OCI-LY7 (cell line): ENCODE data around the gene ZNF497. TPM values are rescaled to one million over a fixed set of nuclear protein-coding genes. Genes with fewer than 3 reads are reported as not detected.
A peak's percentile ranks its signal among the peaks of the same experiment; 100 is the strongest.

Experiments used
- BruUV-seq: library from RNA; stranded (reverse); fragments of 400-500 nt; replicated peaks from 2 replicates; lab custom pipeline; 2021; lab: Mats Ljungman, UMichigan
- CTCF ChIA-PET: fragments of 300-600 bp; sonication (Branson Sonifier 250); formaldehyde crosslinking; loops from one replicate; lab custom pipeline; 2022; ENCODE audit warnings: antibody characterized with exemption; ENCODE audit not compliant: unreplicated experiment; lab: Charles Lee
- POLR2A ChIA-PET: fragments of 300-600 bp; sonication (Branson Sonifier 250); formaldehyde crosslinking; loops from one replicate; lab custom pipeline; 2022; ENCODE audit warnings: antibody characterized with exemption; lab: Charles Lee
- DNase-seq: peaks from one replicate; pipeline ENCODE4 v3.0.0-alpha.2; 2015; ENCODE audit warnings: low spot score
- H2AFZ ChIP-seq: fragments of 200-600 bp; sonication (generic), shearing (Covaris generic); 2 replicates; pipeline ENCODE4 v1.6.1; 2014; ENCODE audit warnings: mild to moderate bottlenecking, antibody characterized with exemption, low read length, moderate library complexity
- H3K27ac ChIP-seq: fragments of 200-600 bp; sonication (generic); 2 replicates; pipeline ENCODE4 v1.5.1; 2014; ENCODE audit warnings: mixed run types, low read depth, mild to moderate bottlenecking, moderate library complexity, low read length, inconsistent platforms; ENCODE audit not compliant: poor library complexity, severe bottlenecking
- H3K36me3 ChIP-seq: fragments of 200-600 bp; sonication (generic); 2 replicates; pipeline ENCODE4 v1.6.1; 2014; ENCODE audit warnings: mild to moderate bottlenecking, antibody characterized with exemption, low read length, moderate library complexity, mixed read lengths; ENCODE audit not compliant: insufficient read depth
- H3K4me1 ChIP-seq: fragments of 200-600 bp; sonication (generic); 2 replicates; pipeline ENCODE4 v1.5.1; 2014; ENCODE audit warnings: mild to moderate bottlenecking, low read length; ENCODE audit not compliant: insufficient read depth, poor library complexity, severe bottlenecking
- H3K4me2 ChIP-seq: fragments of 200-600 bp; sonication (generic); 2 replicates; pipeline ENCODE4 v1.6.1; 2014; ENCODE audit warnings: mild to moderate bottlenecking, low read length
- H3K4me3 ChIP-seq: fragments of 200-600 bp; sonication (generic); 2 replicates; pipeline ENCODE4 v1.5.1; 2014; ENCODE audit warnings: mild to moderate bottlenecking, low read depth, low read length; ENCODE audit not compliant: poor library complexity, severe bottlenecking
- H3K79me2 ChIP-seq: fragments of 200-600 bp; sonication (generic); 2 replicates; pipeline ENCODE4 v1.6.1; 2016; ENCODE audit warnings: low read depth, mild to moderate bottlenecking, low read length, moderate library complexity, mixed read lengths; ENCODE audit not compliant: insufficient read depth
- H3K9me2 ChIP-seq: fragments of 200-600 bp; sonication (generic); 2 replicates; pipeline ENCODE4 v1.6.1; 2016; ENCODE audit warnings: mild to moderate bottlenecking, low read length, mixed read lengths; ENCODE audit not compliant: insufficient read depth
- H3K9me3 ChIP-seq: fragments of 200-600 bp; sonication (generic); 2 replicates; pipeline ENCODE4 v1.6.1; 2014; ENCODE audit warnings: mild to moderate bottlenecking, mixed run types, low read length, mixed read lengths
- H4K20me1 ChIP-seq: fragments of 200-600 bp; sonication (generic); 2 replicates; pipeline ENCODE4 v1.6.1; 2014; ENCODE audit warnings: mild to moderate bottlenecking, antibody characterized with exemption, low read length, moderate library complexity, mixed read lengths; ENCODE audit not compliant: insufficient read depth
- EZH2phosphoT487 ChIP-seq: fragments of 200-600 bp; sonication (generic); IDR thresholded peaks from 2 replicates; pipeline ENCODE4 v1.6.1; 2018; ENCODE audit warnings: low read depth, borderline replicate concordance, mild to moderate bottlenecking, mixed run types, antibody characterized with exemption, low read length, moderate library complexity, mixed read lengths
- intact Hi-C: fragments of 100-400 bp; cut with micrococcal nuclease; formaldehyde crosslinking; loops from one replicate; pipeline ENCODE4 v1.10.0; 2022; ENCODE audit not compliant: unreplicated experiment
- total RNA-seq, 2 experiments: library from RNA; depleted of rRNA in 1 of 2; stranded (reverse); fragments of >200 nt in 1 of 2; shearing (Covaris generic) in 1 of 2; gene quantifications; 2 replicates each; pipeline ENCODE4 v1.2.3, GENCODE V29; 2014 to 2022
- TF ChIP-seq, protein P1 (sequence below): fragments of 200-600 bp; sonication (generic); conservative IDR thresholded peaks from 2 replicates; pipeline ENCODE4 v1.5.1; 2014; ENCODE audit warnings: mild to moderate bottlenecking, antibody characterized with exemption, low read length, moderate library complexity, mixed read lengths

ZNF497 gene
- total RNA-seq, 2 experiments from 2014 or later = 3.6 to 6.1 TPM

DNA sequence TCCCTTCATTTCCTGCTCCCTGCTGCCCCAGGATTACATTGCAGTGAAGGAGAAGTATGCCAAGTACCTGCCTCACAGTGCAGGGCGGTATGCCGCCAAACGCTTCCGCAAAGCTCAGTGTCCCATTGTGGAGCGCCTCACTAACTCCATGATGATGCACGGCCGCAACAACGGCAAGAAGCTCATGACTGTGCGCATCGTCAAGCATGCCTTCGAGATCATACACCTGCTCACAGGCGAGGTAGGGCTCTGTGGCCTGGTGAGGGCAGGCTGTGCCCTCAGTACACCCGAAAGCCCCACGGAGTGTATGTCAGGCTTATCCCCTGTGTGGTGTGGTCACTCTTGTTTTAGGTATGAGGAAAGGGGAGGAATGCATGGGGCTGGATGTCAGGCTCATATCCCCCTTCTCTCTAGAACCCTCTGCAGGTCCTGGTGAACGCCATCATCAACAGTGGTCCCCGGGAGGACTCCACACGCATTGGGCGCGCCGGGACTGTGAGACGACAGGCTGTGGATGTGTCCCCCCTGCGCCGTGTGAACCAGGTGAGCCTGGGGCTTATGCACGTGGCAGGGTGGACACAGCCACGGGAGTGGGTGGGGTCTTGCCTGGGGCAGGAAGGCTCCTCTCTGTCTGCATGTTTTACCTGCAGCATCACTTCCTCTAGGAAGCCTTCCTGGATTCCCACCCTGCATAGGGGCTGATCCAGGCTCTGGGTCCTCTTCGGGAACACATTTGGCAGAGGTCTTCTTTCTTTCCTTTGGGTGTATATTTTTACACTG lies 30.6 kb upstream of the ZNF497 start:
- Histone ChIP-seq H3K9me3 (no peaks in the 10 kb centered on the region), H3K36me3 (peaks cover 87% of the 10 kb centered on the region), H3K9me2 (no peaks in the 10 kb centered on the region), H3K4me1 (peaks cover 13% of the 10 kb centered on the region), H4K20me1 (peaks cover 17% of the 10 kb centered on the region), H3K27ac (no peak overlapping the region), H3K4me3 (no peak overlapping the region), H3K79me2 (peaks cover 39% of the 10 kb centered on the region), H2AFZ (no peak overlapping the region), H3K4me2 (no peak overlapping the region)
- CTCF ChIA-PET = no interaction called here
- no TSS peak for BruUV-seq
- intact Hi-C loops = no loop called here
- DNase-seq = no peak
- TF ChIP-seq, protein P1, sequence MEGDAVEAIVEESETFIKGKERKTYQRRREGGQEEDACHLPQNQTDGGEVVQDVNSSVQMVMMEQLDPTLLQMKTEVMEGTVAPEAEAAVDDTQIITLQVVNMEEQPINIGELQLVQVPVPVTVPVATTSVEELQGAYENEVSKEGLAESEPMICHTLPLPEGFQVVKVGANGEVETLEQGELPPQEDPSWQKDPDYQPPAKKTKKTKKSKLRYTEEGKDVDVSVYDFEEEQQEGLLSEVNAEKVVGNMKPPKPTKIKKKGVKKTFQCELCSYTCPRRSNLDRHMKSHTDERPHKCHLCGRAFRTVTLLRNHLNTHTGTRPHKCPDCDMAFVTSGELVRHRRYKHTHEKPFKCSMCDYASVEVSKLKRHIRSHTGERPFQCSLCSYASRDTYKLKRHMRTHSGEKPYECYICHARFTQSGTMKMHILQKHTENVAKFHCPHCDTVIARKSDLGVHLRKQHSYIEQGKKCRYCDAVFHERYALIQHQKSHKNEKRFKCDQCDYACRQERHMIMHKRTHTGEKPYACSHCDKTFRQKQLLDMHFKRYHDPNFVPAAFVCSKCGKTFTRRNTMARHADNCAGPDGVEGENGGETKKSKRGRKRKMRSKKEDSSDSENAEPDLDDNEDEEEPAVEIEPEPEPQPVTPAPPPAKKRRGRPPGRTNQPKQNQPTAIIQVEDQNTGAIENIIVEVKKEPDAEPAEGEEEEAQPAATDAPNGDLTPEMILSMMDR = no peak
- no peak for TF ChIP-seq EZH2phosphoT487
- POLR2A ChIA-PET = no interaction called here

DNA sequence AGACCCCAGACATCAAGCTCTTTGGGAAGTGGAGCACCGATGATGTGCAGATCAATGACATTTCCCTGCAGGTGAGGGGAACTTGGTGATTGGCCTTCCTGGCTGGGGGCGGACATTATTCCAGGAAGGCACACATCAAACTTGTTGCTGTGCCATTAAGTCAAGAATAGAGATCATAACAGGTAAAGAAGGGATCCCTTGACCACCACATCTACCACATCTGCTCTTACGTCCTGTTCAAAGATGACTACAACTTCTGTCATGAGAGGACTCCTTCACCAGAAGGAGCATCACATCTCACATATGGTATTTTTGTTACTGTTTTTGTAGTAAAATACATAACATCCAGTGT lies 25.6 kb upstream of the ZNF497 start:
- peaks cover 56% of the 10 kb centered on the region for H3K36me3 ChIP-seq
- no peak overlapping the region for H3K27ac ChIP-seq
- DNase-seq = no peak
- ChIA-PET POLR2A (interaction anchor here (0.7 kb wide), 1 partner anchor 14 kb away, joined by 4 read pairs; no protein-coding TSS in a partner anchor), CTCF (no interaction called here)
- H3K4me1 ChIP-seq = peaks cover 30% of the 10 kb centered on the region
- BruUV-seq = no TSS peak
- TF ChIP-seq, protein P1 = no peak
- no peak for TF ChIP-seq EZH2phosphoT487
- H3K4me3 ChIP-seq = peak overlapping the region; percentile 100
- intact Hi-C loops = no loop called here
- peaks cover 23% of the 10 kb centered on the region for H4K20me1 ChIP-seq
- H3K9me2 ChIP-seq = no peaks in the 10 kb centered on the region
- H3K9me3 ChIP-seq = no peaks in the 10 kb centered on the region
- peaks cover 50% of the 10 kb centered on the region for H3K79me2 ChIP-seq
- peak overlapping the region; percentile 93 for H3K4me2 ChIP-seq
- no peak overlapping the region for H2AFZ ChIP-seq
